Measurements from ENCODE around the gene LIMD2. TPM values are rescaled to one million over a fixed set of nuclear protein-coding genes. Genes with fewer than 3 reads are reported as not detected.

LIMD2 gene
- total RNA-seq, 4 donors from 2014 or later: 5.3 to 30.7 (median 12.2) TPM

DNA sequence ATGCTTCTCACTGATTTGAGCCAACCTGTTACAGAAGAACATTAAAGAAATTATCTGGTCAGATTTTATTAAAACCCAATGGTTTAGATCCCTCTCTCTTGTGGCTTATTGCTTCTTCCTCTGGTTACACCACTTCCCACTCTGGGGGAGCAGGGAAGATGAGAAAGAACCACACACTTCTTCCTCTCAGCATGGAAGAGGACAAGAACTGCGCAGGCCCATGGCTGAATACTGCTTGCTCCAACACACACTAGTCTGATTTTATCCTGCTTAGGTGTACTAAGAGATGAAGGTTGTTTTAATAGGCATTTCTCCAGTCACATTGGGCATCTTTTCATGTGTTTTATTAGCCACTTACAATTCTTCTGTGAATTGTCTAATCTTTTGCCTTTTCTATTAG is 50.1 kb downstream of the LIMD2 start:
- 71 to 81% methylated on average over 1 of the region's 1 CpG for WGBS, 2 donors (ENCODE audit: low coverage in 1 of 2)
- intact Hi-C loops (cut with DNase I; ENCODE audit: low total_unique reads) (no loop called here), in situ Hi-C loops (cut with MboI; ENCODE audit: low pct_ligation_motif_present in 1 of 4, low pct_unique_long_range_greater_than_20kb in 1 of 4, low sequenced_read_pairs in 3 of 4) (no loop called here)
- DNase-seq: no peak
- H3K4me1 ChIP-seq: peaks cover 0 to 15% (median 3%) of the 10 kb centered on the region in 4 donors
- peaks cover 0 to 15% (median 4%) of the 10 kb centered on the region in 4 donors for H3K36me3 ChIP-seq
- H3K27me3 ChIP-seq: no peaks in the 10 kb centered on the region
- H3K27ac ChIP-seq: no peak overlapping the region
- H3K9me3 ChIP-seq: no peaks in the 10 kb centered on the region
- TF ChIP-seq POLR2A (IDR thresholded peaks at IDR 0.05): no peak
- TF ChIP-seq, protein P1, sequence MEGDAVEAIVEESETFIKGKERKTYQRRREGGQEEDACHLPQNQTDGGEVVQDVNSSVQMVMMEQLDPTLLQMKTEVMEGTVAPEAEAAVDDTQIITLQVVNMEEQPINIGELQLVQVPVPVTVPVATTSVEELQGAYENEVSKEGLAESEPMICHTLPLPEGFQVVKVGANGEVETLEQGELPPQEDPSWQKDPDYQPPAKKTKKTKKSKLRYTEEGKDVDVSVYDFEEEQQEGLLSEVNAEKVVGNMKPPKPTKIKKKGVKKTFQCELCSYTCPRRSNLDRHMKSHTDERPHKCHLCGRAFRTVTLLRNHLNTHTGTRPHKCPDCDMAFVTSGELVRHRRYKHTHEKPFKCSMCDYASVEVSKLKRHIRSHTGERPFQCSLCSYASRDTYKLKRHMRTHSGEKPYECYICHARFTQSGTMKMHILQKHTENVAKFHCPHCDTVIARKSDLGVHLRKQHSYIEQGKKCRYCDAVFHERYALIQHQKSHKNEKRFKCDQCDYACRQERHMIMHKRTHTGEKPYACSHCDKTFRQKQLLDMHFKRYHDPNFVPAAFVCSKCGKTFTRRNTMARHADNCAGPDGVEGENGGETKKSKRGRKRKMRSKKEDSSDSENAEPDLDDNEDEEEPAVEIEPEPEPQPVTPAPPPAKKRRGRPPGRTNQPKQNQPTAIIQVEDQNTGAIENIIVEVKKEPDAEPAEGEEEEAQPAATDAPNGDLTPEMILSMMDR (IDR thresholded peaks at IDR 0.05): no peak
- no peak for TF ChIP-seq POLR2AphosphoS5 (IDR thresholded peaks at IDR 0.05)
- TF ChIP-seq EP300 (IDR thresholded peaks at IDR 0.05; ENCODE audit: low read depth): no peak
- H3K4me3 ChIP-seq: no peak overlapping the region

DNA sequence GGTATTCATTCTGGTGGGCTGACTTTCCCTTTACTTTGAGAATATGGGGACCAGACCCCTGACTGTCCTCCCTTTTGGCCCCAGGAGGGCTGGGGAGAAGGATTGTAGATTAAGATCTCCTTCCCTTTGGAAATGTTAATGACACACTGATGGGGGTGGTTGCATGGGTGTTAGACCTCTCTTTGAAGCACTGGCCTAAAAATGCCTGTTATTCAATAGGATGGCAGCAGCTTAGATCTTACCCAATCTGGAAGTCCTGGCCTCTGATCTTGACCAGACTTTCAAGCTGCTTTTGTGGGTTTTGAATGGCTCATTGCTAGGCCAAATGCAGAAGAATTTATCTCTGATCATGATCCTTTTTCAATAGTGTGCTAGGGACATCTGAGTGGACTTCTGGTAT is 52.0 kb downstream of the LIMD2 start:
- no peaks in the 10 kb centered on the region for H3K27me3 ChIP-seq
- TF ChIP-seq EP300 (IDR thresholded peaks at IDR 0.05; ENCODE audit: low read depth): no peak
- TF ChIP-seq POLR2A (IDR thresholded peaks at IDR 0.05): no peak
- TF ChIP-seq, protein P1 (IDR thresholded peaks at IDR 0.05): no peak
- no peak for TF ChIP-seq POLR2AphosphoS5 (IDR thresholded peaks at IDR 0.05)
- no peaks in the 10 kb centered on the region for H3K9me3 ChIP-seq
- DNase-seq: no peak
- peaks cover 0 to 12% (median 0%) of the 10 kb centered on the region in 4 donors for H3K36me3 ChIP-seq
- in situ Hi-C loops (cut with MboI; ENCODE audit: low pct_ligation_motif_present in 1 of 4, low pct_unique_long_range_greater_than_20kb in 1 of 4, low sequenced_read_pairs in 3 of 4) (no loop called here), intact Hi-C loops (cut with DNase I; ENCODE audit: low total_unique reads) (no loop called here)
- peaks cover 0 to 12% (median 3%) of the 10 kb centered on the region in 4 donors for H3K4me1 ChIP-seq
- no peak overlapping the region for H3K27ac ChIP-seq
- no peak overlapping the region for H3K4me3 ChIP-seq

DNA sequence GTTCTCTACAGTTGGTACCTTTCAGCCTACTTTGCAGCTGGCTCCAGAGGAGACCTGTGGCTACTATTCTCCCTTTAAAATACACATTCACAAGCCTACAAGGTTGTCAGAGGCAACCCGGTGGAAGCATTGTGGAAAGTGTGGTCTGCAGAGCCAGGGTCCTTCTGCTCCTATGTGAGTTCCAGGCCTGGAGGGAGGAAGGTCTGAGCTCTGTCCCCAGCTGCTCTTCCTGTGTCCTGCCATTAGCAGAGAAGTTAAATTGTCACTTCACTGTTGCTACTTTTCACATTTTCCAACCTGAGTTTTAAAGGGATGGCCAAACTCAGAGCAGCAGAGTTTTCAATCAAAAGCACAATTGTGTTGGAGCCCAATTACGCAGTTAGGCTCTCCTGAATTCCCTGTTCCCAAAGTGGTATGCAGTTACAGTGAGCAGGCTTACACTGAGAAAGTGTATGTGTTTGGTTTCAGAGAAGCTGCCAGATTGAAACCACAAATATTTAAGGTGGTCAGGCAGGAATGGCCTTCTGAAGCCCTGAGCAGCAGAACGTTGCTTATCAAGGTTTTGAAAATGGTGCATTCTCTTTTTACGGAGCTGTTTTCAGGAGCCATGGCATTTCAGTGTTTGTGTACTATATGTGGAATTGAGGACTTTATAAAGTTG is 52.7 kb downstream of the LIMD2 start:
- H3K4me1 ChIP-seq: peaks cover 0 to 9% (median 0%) of the 10 kb centered on the region in 4 donors
- intact Hi-C loops (cut with DNase I; ENCODE audit: low total_unique reads): no loop called here

DNA sequence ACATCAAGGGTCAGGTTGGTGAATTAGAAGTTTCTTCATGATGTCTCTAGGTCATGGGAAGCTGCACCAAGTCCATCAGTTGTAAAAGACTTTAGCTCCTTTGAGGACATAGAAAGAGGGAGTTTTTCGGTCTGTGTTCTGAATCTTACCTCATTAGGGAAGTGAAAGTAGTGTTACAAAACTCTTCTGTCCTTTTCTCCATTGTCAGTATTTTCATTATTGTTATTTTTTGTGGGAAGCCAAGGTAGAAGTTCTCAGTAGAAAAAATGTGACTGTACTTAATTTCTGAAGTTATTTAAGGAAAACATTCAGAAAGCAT is 53.5 kb downstream of the LIMD2 start:
- H3K4me1 ChIP-seq: peaks cover 0 to 9% (median 0%) of the 10 kb centered on the region in 4 donors
- WGBS, 2 donors (ENCODE audit: low coverage in 1 of 2): 72 to 88% methylated on average over 1 of the region's 1 CpG
- TF ChIP-seq POLR2A (IDR thresholded peaks at IDR 0.05) (no peak), POLR2AphosphoS5 (IDR thresholded peaks at IDR 0.05) (no peak), EP300 (IDR thresholded peaks at IDR 0.05; ENCODE audit: low read depth) (no peak)
- TF ChIP-seq, protein P1 (IDR thresholded peaks at IDR 0.05): no peak
- H3K27ac ChIP-seq: peak overlapping the region in 1 of 4 donors; percentile 17
- H3K9me3 ChIP-seq: no peaks in the 10 kb centered on the region
- intact Hi-C loops (cut with DNase I; ENCODE audit: low total_unique reads): no loop called here
- in situ Hi-C loops (cut with MboI; ENCODE audit: low pct_ligation_motif_present in 1 of 4, low pct_unique_long_range_greater_than_20kb in 1 of 4, low sequenced_read_pairs in 3 of 4): no loop called here
- peaks cover 0 to 8% (median 0%) of the 10 kb centered on the region in 4 donors for H3K36me3 ChIP-seq
- no peaks in the 10 kb centered on the region for H3K27me3 ChIP-seq
- DNase-seq: no peak
- no peak overlapping the region for H3K4me3 ChIP-seq

More for the DNA sequence above, 52.7 kb downstream of the LIMD2 start:
- WGBS, 2 donors (ENCODE audit: low coverage in 1 of 2): 81% methylated on average over 4 of the region's 4 CpGs; no CpG with 5 or more reads in 1 of the 2 donors
- Histone ChIP-seq H3K36me3 (peaks cover 0 to 8% (median 0%) of the 10 kb centered on the region in 4 donors), H3K9me3 (no peaks in the 10 kb centered on the region), H3K4me3 (no peak overlapping the region), H3K27ac (peak overlapping the region in 1 of 4 donors; percentile 17), H3K27me3 (no peaks in the 10 kb centered on the region)
- TF ChIP-seq EP300 (IDR thresholded peaks at IDR 0.05; ENCODE audit: low read depth) (no peak), POLR2AphosphoS5 (IDR thresholded peaks at IDR 0.05) (no peak), POLR2A (IDR thresholded peaks at IDR 0.05) (no peak)
- TF ChIP-seq, protein P1 (IDR thresholded peaks at IDR 0.05): no peak
- in situ Hi-C loops (cut with MboI; ENCODE audit: low pct_ligation_motif_present in 1 of 4, low pct_unique_long_range_greater_than_20kb in 1 of 4, low sequenced_read_pairs in 3 of 4): no loop called here
- no peak for DNase-seq

Other genes starting within 250 kb of the LIMD2 start
- gene ACE, start 223.1 kb downstream of the LIMD2 start, total RNA-seq: 10 to 100 TPM in 3 of 4 donors, 1 to 10 TPM in 1; 6.0 to 56.7 (median 28.0) TPM
- gene KCNH6, start 176.8 kb downstream of the LIMD2 start, total RNA-seq: under 1 TPM in 2 of 4 donors, not detected in 2; 0.48 to 0.96 TPM
- gene DCAF7, start 149.6 kb downstream of the LIMD2 start, total RNA-seq: 10 to 100 TPM; 29.2 to 42.9 (median 41.9) TPM
- gene TACO1, start 99.2 kb downstream of the LIMD2 start, total RNA-seq: 10 to 100 TPM in 3 of 4 donors, 1 to 10 TPM in 1; 4.6 to 79.7 (median 28.3) TPM
- 10 to 100 TPM; 15.7 to 32.1 (median 24.7) TPM for gene MAP3K3, start 77.7 kb downstream of the LIMD2 start, total RNA-seq
- gene STRADA, start 41.7 kb upstream of the LIMD2 start, total RNA-seq: 10 to 100 TPM; 23.1 to 37.8 (median 33.8) TPM
- 100 to 1,000 TPM in 3 of 4 donors, 10 to 100 TPM in 1; 78.2 to 129 (median 101) TPM for gene CCDC47, start 73.5 kb upstream of the LIMD2 start, total RNA-seq
- gene DDX42, start 74.0 kb upstream of the LIMD2 start, total RNA-seq: 100 to 1,000 TPM in 2 of 4 donors, 10 to 100 TPM in 2; 71.8 to 129 (median 99.4) TPM
- 100 to 1,000 TPM in 1 of 4 donors, 10 to 100 TPM in 3; 63.2 to 131 (median 77.9) TPM for gene PSMC5, start 127.3 kb upstream of the LIMD2 start, total RNA-seq
- 10 to 100 TPM; 17.7 to 45.9 (median 34.6) TPM for gene FTSJ3, start 127.5 kb upstream of the LIMD2 start, total RNA-seq
- 100 to 1,000 TPM in 3 of 4 donors, 10 to 100 TPM in 1; 99.0 to 130 (median 109) TPM for gene SMARCD2, start 142.6 kb upstream of the LIMD2 start, total RNA-seq
- not detected for gene CSH2, start 173.6 kb upstream of the LIMD2 start, total RNA-seq
- not detected for gene GH2, start 181.8 kb upstream of the LIMD2 start, total RNA-seq
- gene CSH1, start 196.4 kb upstream of the LIMD2 start, total RNA-seq: not detected
- gene CSHL1, start 211.1 kb upstream of the LIMD2 start, total RNA-seq: not detected
- gene GH1, start 218.7 kb upstream of the LIMD2 start, total RNA-seq: not detected
- 10 to 100 TPM in 2 of 4 donors, under 1 TPM in 1, not detected in 1; 0.68 to 38.9 (median 20.0) TPM for gene CD79B, start 232.2 kb upstream of the LIMD2 start, total RNA-seq

Data from transverse colon (tissue), 4 donors.